PFSK-1 (cell line): ENCODE measurements around the gene ABCC12.

Source experiments
- FOXP2 ChIP-seq: optimal IDR thresholded peaks from 2 replicates; pipeline ENCODE3; 2011; ENCODE audit warnings: borderline replicate concordance, control low read depth, inconsistent platforms; ENCODE audit not compliant: insufficient read depth; ENCODE audit errors: extremely low read length, extremely low read depth
- POLR2AphosphoS5 ChIP-seq: IDR thresholded peaks from 2 replicates; pipeline ENCODE4 v1.6.1; 2012; ENCODE audit warnings: low read depth, mild to moderate bottlenecking, control low read depth, low read length, moderate library complexity
- REST ChIP-seq, 2 experiments: IDR thresholded peaks; 2 replicates each; pipeline versions ENCODE4 v1.6.1 to v1.8.0; 2011 to 2012; ENCODE audit warnings: low read depth in 2 of 2, low read length in 2 of 2, control low read depth in 1 of 2, inconsistent platforms in 1 of 2, mild to moderate bottlenecking in 1 of 2, moderate library complexity in 1 of 2; ENCODE audit not compliant: insufficient read depth in 1 of 2
- SIN3A ChIP-seq: IDR thresholded peaks from 2 replicates; pipeline ENCODE4 v1.6.1; 2012; ENCODE audit warnings: mild to moderate bottlenecking, low read length, moderate library complexity, borderline replicate concordance; ENCODE audit not compliant: insufficient read depth
- TAF1 ChIP-seq: IDR thresholded peaks from 2 replicates; pipeline ENCODE4 v1.6.1; 2012; ENCODE audit warnings: low read length, control low read depth, borderline replicate concordance; ENCODE audit not compliant: insufficient read depth

ABCC12 gene

GRCh38 chr16:48173889-48174288 lies 18.1 kb upstream of the ABCC12 start:
- TF ChIP-seq POLR2AphosphoS5: no peak
- no peak for TF ChIP-seq SIN3A
- TF ChIP-seq TAF1: no peak
- TF ChIP-seq FOXP2: no peak
- TF ChIP-seq REST (IDR thresholded peaks at IDR 0.05; ENCODE audit: insufficient read depth in 1 of 2, low read depth in 2 of 2, low read length in 2 of 2): no peak

GRCh38 chr16:48172682-48173081 lies 16.9 kb upstream of the ABCC12 start:
- no peak for TF ChIP-seq POLR2AphosphoS5
- TF ChIP-seq FOXP2: no peak
- no peak for TF ChIP-seq TAF1
- TF ChIP-seq REST (IDR thresholded peaks at IDR 0.05; ENCODE audit: insufficient read depth in 1 of 2, low read depth in 2 of 2, low read length in 2 of 2): no peak

GRCh38 chr16:48169896-48170295 lies 14.1 kb upstream of the ABCC12 start:
- TF ChIP-seq TAF1 (no peak), FOXP2 (no peak), REST (IDR thresholded peaks at IDR 0.05; ENCODE audit: insufficient read depth in 1 of 2, low read depth in 2 of 2, low read length in 2 of 2) (no peak), POLR2AphosphoS5 (no peak), SIN3A (no peak)

- TF ChIP-seq TAF1 (no peak), FOXP2 (no peak), REST (IDR thresholded peaks at IDR 0.05; ENCODE audit: insufficient read depth in 1 of 2, low read depth in 2 of 2, low read length in 2 of 2) (no peak), SIN3A (no peak), POLR2AphosphoS5 (no peak)
These were observed 12.3 kb upstream of the ABCC12 start for GRCh38 chr16:48168075-48168474.

GRCh38 chr16:48165961-48166578 lies 10.3 kb upstream of the ABCC12 start:
- TF ChIP-seq SIN3A: no peak
